VCaP (cell line): ENCODE measurements around the gene SH3TC2.
A peak's percentile ranks its signal among the peaks of the same experiment; 100 is the strongest.

ENCODE experiments used
- H3K27ac ChIP-seq: fragments of 450-650 bp; 2 replicates; pipeline ENCODE4 v1.5.1; 2017
- TF ChIP-seq, protein P1 (sequence below): fragments of 450-650 bp; conservative IDR thresholded peaks from 2 replicates; pipeline ENCODE4 v1.5.1; 2017; ENCODE audit warnings: mild to moderate bottlenecking, moderate library complexity

SH3TC2 gene

DNA sequence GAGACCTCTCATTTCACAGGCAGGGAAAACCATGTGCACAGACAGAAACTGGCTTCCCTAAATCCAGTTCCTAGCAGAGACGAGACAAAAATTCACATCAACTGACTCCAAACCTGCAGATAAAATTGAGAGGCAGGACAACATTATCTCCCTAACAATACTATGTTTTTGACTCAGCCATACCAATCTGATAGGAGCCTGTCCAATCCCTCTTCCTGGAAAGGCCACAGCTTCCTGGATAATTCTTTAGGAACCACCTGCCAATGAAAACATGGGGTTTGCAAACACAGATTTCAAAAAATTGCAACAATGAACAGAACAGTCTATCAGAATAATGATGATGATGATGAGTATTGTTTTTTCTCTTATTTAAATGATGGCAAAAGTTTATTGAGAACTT, 22.4 kb downstream of the SH3TC2 start:
- H3K27ac ChIP-seq, result peak overlapping the region; percentile 2; the same call in 1 of the 2 replicates
- TF ChIP-seq, protein P1, sequence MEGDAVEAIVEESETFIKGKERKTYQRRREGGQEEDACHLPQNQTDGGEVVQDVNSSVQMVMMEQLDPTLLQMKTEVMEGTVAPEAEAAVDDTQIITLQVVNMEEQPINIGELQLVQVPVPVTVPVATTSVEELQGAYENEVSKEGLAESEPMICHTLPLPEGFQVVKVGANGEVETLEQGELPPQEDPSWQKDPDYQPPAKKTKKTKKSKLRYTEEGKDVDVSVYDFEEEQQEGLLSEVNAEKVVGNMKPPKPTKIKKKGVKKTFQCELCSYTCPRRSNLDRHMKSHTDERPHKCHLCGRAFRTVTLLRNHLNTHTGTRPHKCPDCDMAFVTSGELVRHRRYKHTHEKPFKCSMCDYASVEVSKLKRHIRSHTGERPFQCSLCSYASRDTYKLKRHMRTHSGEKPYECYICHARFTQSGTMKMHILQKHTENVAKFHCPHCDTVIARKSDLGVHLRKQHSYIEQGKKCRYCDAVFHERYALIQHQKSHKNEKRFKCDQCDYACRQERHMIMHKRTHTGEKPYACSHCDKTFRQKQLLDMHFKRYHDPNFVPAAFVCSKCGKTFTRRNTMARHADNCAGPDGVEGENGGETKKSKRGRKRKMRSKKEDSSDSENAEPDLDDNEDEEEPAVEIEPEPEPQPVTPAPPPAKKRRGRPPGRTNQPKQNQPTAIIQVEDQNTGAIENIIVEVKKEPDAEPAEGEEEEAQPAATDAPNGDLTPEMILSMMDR, result no peak

DNA sequence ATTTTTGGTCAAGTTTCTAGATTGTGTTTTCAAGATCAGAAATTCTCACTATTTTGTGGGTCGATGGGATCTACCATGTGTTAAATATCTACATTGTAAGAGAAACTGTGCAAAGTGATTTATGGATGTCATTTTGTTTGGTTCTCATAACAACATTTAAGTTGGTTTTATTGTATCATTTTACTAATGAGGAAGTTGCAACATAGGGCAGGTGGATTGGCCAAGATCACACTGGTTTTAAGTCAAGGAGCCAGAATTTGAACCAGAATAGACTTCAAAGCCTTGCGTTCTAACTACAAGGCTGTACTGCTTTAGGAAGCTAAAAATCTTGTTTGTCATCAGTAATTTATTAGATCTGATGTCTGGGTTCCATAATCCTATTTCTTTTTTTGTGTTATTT, 23.4 kb downstream of the SH3TC2 start:
- no peak overlapping the region for H3K27ac ChIP-seq
- TF ChIP-seq, protein P1, result no peak

DNA sequence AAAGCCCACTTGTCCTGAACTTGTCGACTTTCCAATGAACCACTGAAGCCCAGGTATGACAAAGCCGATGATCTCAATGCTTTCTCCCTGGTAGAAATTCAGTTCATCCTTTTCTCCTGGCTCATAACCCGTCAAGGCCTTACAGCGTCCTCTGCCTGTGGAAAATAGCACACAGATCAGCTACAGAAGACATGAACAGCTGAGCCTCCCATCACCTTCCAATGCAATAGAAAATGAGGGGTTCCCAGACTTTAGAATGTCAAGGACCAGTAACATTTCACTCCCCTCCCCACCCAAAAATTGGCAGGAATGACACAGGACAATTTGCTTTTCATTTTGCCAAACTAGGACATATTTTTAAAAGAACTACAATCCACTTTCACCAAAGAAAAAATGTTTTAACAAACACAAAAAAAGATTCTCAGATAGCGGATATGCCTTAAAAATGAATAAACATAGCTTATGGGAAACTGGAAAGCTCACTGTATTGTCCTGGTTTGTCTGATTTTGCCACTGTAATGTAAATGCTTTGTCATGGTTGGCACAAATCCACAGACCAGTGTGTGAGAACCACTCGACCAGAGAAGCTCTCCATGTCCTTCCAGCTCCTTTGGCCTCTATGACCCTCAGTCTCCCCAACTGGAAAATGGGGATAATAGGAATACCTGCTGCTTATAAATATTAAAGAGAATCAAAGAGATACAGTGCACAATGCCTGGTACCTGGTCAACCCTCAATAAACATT, 24.4 kb downstream of the SH3TC2 start:
- no peak overlapping the region for H3K27ac ChIP-seq
- TF ChIP-seq, protein P1, result no peak

DNA sequence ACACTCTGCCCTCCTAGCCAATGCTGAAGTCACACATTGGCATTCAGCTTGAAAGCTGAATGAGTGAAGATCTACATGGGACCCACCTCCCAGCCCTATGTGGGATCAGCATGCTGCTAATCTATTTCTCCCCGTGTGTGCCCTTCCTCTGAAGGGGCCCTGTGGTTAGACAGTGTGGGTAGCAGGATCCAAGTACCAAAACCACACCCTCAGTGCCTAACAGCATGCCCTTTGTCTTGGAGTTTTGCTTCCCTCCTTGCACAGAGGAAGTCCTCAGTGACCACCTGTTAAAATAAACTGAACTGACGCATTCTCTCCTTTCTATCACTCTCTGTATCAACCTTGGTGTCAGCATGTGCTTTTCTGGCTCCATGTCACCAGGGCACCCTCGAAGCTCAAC, 25.0 kb downstream of the SH3TC2 start:
- TF ChIP-seq, protein P1, result no peak
- H3K27ac ChIP-seq, result no peak overlapping the region

DNA sequence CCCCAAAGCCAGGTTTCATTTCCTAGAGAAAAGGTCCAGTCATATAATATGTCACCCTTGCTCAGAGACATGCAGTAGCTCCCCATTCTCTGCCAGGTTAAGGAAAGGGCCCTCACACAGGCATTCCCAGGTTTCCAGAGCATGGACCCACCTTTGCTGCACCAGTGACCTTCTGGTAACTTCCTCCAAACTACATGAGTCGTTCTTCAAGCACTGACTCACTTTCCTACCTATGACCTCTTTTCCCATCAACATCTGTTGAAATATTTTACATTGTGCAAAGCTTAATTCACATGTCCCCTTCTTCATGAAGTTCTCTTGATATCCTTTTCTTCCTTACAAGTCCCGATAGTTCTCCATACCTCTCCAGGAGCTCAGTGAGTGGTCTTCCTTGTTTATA, 25.9 kb downstream of the SH3TC2 start:
- no peak overlapping the region for H3K27ac ChIP-seq
- TF ChIP-seq, protein P1, result no peak

DNA sequence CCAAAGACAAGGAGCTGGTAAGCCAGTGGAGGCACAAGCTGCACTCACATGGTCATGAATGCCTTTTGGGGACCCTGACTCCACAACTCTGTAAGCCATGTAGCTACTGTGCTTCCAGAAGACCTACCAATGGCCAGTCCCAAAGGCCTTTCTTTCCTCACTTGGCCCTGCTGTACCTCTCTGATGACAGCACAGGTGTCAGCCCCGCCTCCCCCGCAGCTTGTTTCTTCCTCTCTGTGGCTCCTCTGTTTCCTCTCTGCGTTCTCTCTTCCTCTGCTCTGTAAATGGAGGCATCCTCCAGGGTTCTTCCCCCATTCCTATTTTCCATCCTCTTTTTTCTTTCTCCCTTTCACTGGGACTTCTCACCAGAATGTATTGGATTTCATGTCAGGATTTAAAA, 26.7 kb downstream of the SH3TC2 start:
- TF ChIP-seq, protein P1, result no peak
- H3K27ac ChIP-seq, result no peak overlapping the region

GRCh38 chr5:149035372-149035790, 27.5 kb downstream of the SH3TC2 start:
- TF ChIP-seq, protein P1, result peak; percentile 90

More at GRCh38 chr5:149035372-149035790, 27.5 kb downstream of the SH3TC2 start:
- no peak overlapping the region for H3K27ac ChIP-seq
